ENCODE results near the gene KATNA1.

KATNA1 gene

DNA sequence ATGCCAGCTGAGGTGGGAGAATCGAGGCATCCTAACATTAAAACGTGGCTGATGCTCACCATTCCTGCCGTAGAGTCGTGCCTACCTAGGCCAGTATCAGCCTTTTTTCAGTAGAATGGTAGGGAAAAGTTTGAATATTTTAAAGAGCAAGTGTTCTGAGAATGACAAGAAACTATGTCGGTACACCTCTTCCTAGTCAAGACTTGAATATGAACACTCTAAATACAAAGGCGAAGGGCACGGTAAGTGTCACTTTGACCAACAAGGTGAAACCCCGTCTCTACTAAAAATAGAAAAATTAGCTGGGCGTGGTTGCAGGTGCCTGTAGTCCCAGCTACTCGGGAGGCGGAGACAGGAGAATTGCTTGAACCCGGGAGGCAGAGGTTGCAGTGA is 81.3 kb downstream of the KATNA1 start:
- H3K27ac ChIP-seq (ENCODE audit: low read depth, low read length) = no peak overlapping the region

GRCh38 chr6:149566410-149567193 is 81.9 kb downstream of the KATNA1 start:
- Histone ChIP-seq H3K27me3 (ENCODE audit: control insufficient read depth in 1 of 2, insufficient read depth in 2 of 2, low read length in 2 of 2) (peaks cover 0 to 4% of the 10 kb centered on the region in 2 donors), H3K4me1 (ENCODE audit: control insufficient read depth in 1 of 2, insufficient read depth in 2 of 2, low read length in 2 of 2) (peaks cover 5 to 11% of the 10 kb centered on the region in 2 donors), H3K9me3 (ENCODE audit: control insufficient read depth in 1 of 2, low read length in 2 of 2) (no peaks in the 10 kb centered on the region), H3K36me3 (ENCODE audit: control insufficient read depth in 1 of 2, insufficient read depth in 2 of 2, low read length in 2 of 2) (no peaks in the 10 kb centered on the region), H3K4me3 (ENCODE audit: low read depth in 1 of 2, low read length in 2 of 2) (peak overlapping the region; percentile 89 to 90), H3K9ac (ENCODE audit: low read depth in 1 of 2, low read length in 2 of 2) (peak overlapping the region; percentile 86), H3K27ac (ENCODE audit: low read depth, low read length) (peak overlapping the region; percentile 90)

More for the DNA sequence above, 81.3 kb downstream of the KATNA1 start:
- peaks cover 0 to 4% of the 10 kb centered on the region in 2 donors for H3K27me3 ChIP-seq (ENCODE audit: control insufficient read depth in 1 of 2, insufficient read depth in 2 of 2, low read length in 2 of 2)
- peaks cover 5 to 11% of the 10 kb centered on the region in 2 donors for H3K4me1 ChIP-seq (ENCODE audit: control insufficient read depth in 1 of 2, insufficient read depth in 2 of 2, low read length in 2 of 2)
- no peaks in the 10 kb centered on the region for H3K9me3 ChIP-seq (ENCODE audit: control insufficient read depth in 1 of 2, low read length in 2 of 2)
- peak overlapping the region; percentile 86 for H3K9ac ChIP-seq (ENCODE audit: low read depth in 1 of 2, low read length in 2 of 2)
- peak overlapping the region; percentile 89 to 90 for H3K4me3 ChIP-seq (ENCODE audit: low read depth in 1 of 2, low read length in 2 of 2)
- H3K36me3 ChIP-seq (ENCODE audit: control insufficient read depth in 1 of 2, insufficient read depth in 2 of 2, low read length in 2 of 2) = no peaks in the 10 kb centered on the region

DNA sequence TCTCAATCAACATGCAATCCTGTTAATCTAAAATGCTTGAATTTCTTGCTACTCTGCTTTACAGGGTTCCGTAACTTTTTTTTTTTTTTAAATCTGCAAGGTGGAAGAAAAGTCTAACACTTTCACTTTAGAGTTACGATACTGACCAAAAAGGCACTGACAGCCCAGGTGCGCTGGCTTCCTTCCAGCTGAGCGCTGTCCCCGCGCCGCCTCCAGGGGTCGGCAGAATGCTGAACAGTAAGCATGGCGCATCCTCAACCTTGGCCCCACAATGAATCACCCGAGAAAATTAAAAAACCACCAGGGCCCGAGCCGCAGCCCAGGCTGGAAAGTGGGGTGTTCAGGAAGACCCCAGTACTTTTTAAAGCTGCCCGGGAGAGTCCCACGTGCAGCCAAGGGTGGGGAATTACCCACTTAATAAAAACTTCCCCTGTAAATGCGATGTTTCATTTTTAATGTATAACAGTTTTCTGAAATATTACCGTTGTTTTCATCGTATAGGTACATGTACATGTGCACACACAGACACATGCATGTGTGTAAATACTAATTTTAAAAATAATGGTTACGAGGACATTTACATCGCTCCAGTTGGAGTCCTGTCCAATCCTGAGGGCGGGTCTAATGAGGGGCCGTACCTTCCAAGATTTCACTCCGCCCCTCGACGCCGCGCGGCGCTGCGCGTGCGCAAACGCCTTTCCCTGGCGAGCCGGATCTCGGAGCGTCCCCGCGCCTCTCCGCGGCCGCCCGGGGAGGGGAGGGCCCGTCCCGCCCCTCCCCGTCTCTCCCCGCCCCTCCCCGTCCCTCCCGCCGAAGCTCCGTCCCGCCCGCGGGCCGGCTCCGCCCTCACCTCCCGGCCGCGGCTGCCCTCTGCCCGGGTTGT is 82.7 kb downstream of the KATNA1 start, which contains the start of gene GINM1:
TSS of gene GINM1 (plus strand) at position 849 of the 883 bp plus-strand sequence. CDS start 40 bp downstream, outside the sequence.
- H3K9me3 ChIP-seq (ENCODE audit: control insufficient read depth in 1 of 2, low read length in 2 of 2) = no peaks in the 10 kb centered on the region
- peak within 1 kb of the TSS; percentile 86 for H3K9ac ChIP-seq (ENCODE audit: low read depth in 1 of 2, low read length in 2 of 2)
- H3K4me3 ChIP-seq (ENCODE audit: low read depth in 1 of 2, low read length in 2 of 2) = peak within 1 kb of the TSS; percentile 90 to 93
- H3K27me3 ChIP-seq (ENCODE audit: control insufficient read depth in 1 of 2, insufficient read depth in 2 of 2, low read length in 2 of 2) = peaks cover 0 to 4% of the 10 kb centered on the region in 2 donors
- peak within 1 kb of the TSS; percentile 90 for H3K27ac ChIP-seq (ENCODE audit: low read depth, low read length)
- no peaks in the 10 kb centered on the region for H3K36me3 ChIP-seq (ENCODE audit: control insufficient read depth in 1 of 2, insufficient read depth in 2 of 2, low read length in 2 of 2)
- H3K4me1 ChIP-seq (ENCODE audit: control insufficient read depth in 1 of 2, insufficient read depth in 2 of 2, low read length in 2 of 2) = peaks cover 5 to 11% of the 10 kb centered on the region in 2 donors

- no peaks in the 10 kb centered on the region for H3K36me3 ChIP-seq (ENCODE audit: control insufficient read depth in 1 of 2, insufficient read depth in 2 of 2, low read length in 2 of 2)
- peaks cover 5 to 11% of the 10 kb centered on the region in 2 donors for H3K4me1 ChIP-seq (ENCODE audit: control insufficient read depth in 1 of 2, insufficient read depth in 2 of 2, low read length in 2 of 2)
These were observed 84.6 kb downstream of the KATNA1 start for GRCh38 chr6:149563928-149564325.

DNA sequence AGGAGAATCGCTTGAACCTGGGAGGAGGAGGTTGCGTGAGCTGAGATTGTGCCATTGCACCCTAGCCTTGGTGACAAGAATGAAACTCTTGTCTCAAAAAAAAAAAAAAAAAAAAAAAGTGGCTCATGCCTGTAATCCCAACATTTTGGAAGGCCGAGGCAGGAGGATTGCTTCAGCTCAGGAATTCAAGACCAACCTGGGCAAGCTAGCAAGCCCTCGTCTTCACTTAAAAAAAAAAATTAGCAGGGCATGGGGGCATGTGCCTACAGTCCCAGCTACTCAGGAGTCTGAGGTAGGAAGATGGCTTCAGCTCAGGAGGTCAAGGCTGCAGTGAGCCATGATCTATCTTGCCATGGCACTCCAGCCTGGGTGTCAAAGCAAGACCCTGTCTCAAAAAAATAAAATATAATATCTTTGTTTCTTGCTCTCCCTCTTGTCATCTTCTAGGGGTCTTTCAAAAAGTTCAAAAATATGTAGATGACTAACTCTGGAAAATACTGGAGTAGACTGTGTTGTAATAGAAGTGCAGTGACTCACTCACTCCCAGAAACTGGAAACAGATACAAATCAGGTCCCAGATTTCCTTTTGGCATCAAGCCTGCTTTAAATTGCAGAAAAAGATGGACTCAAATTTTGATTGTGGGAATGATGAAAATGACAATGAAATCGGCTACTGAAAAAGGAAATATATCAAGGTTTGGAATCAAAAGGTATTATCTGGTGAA is 85.1 kb downstream of the KATNA1 start:
- Histone ChIP-seq H3K4me3 (ENCODE audit: low read depth in 1 of 2, low read length in 2 of 2) (no peak overlapping the region), H3K9me3 (ENCODE audit: control insufficient read depth in 1 of 2, low read length in 2 of 2) (no peaks in the 10 kb centered on the region), H3K9ac (ENCODE audit: low read depth in 1 of 2, low read length in 2 of 2) (no peak overlapping the region), H3K36me3 (ENCODE audit: control insufficient read depth in 1 of 2, insufficient read depth in 2 of 2, low read length in 2 of 2) (no peaks in the 10 kb centered on the region), H3K27ac (ENCODE audit: low read depth, low read length) (no peak overlapping the region), H3K27me3 (ENCODE audit: control insufficient read depth in 1 of 2, insufficient read depth in 2 of 2, low read length in 2 of 2) (peaks cover 0 to 4% of the 10 kb centered on the region in 2 donors), H3K4me1 (ENCODE audit: control insufficient read depth in 1 of 2, insufficient read depth in 2 of 2, low read length in 2 of 2) (peaks cover 5 to 11% of the 10 kb centered on the region in 2 donors)

More at GRCh38 chr6:149563928-149564325, 84.6 kb downstream of the KATNA1 start:
- no peaks in the 10 kb centered on the region for H3K9me3 ChIP-seq (ENCODE audit: control insufficient read depth in 1 of 2, low read length in 2 of 2)
- no peak overlapping the region for H3K9ac ChIP-seq (ENCODE audit: low read depth in 1 of 2, low read length in 2 of 2)
- peaks cover 0 to 4% of the 10 kb centered on the region in 2 donors for H3K27me3 ChIP-seq (ENCODE audit: control insufficient read depth in 1 of 2, insufficient read depth in 2 of 2, low read length in 2 of 2)
- H3K4me3 ChIP-seq (ENCODE audit: low read depth in 1 of 2, low read length in 2 of 2) = no peak overlapping the region
- no peak overlapping the region for H3K27ac ChIP-seq (ENCODE audit: low read depth, low read length)

GRCh38 chr6:149560736-149561135 is 87.8 kb downstream of the KATNA1 start:
- H3K36me3 ChIP-seq (ENCODE audit: control insufficient read depth in 1 of 2, insufficient read depth in 2 of 2, low read length in 2 of 2) = no peaks in the 10 kb centered on the region
- no peak overlapping the region for H3K27ac ChIP-seq (ENCODE audit: low read depth, low read length)
- H3K4me1 ChIP-seq (ENCODE audit: control insufficient read depth in 1 of 2, insufficient read depth in 2 of 2, low read length in 2 of 2) = no peaks in the 10 kb centered on the region
- H3K9me3 ChIP-seq (ENCODE audit: control insufficient read depth in 1 of 2, low read length in 2 of 2) = no peaks in the 10 kb centered on the region
- no peak overlapping the region for H3K9ac ChIP-seq (ENCODE audit: low read depth in 1 of 2, low read length in 2 of 2)
- peaks cover 0 to 4% of the 10 kb centered on the region in 2 donors for H3K27me3 ChIP-seq (ENCODE audit: control insufficient read depth in 1 of 2, insufficient read depth in 2 of 2, low read length in 2 of 2)
- H3K4me3 ChIP-seq (ENCODE audit: low read depth in 1 of 2, low read length in 2 of 2) = no peak overlapping the region

- Histone ChIP-seq H3K27me3 (ENCODE audit: control insufficient read depth in 1 of 2, insufficient read depth in 2 of 2, low read length in 2 of 2) (peaks cover 0 to 4% of the 10 kb centered on the region in 2 donors), H3K9me3 (ENCODE audit: control insufficient read depth in 1 of 2, low read length in 2 of 2) (no peaks in the 10 kb centered on the region), H3K4me3 (ENCODE audit: low read depth in 1 of 2, low read length in 2 of 2) (no peak overlapping the region), H3K27ac (ENCODE audit: low read depth, low read length) (no peak overlapping the region), H3K4me1 (ENCODE audit: control insufficient read depth in 1 of 2, insufficient read depth in 2 of 2, low read length in 2 of 2) (no peaks in the 10 kb centered on the region), H3K36me3 (ENCODE audit: control insufficient read depth in 1 of 2, insufficient read depth in 2 of 2, low read length in 2 of 2) (no peaks in the 10 kb centered on the region), H3K9ac (ENCODE audit: low read depth in 1 of 2, low read length in 2 of 2) (no peak overlapping the region)
These were observed 89.1 kb downstream of the KATNA1 start for GRCh38 chr6:149559389-149559788.

GRCh38 chr6:149558029-149558428 is 90.5 kb downstream of the KATNA1 start:
- Histone ChIP-seq H3K4me1 (ENCODE audit: control insufficient read depth in 1 of 2, insufficient read depth in 2 of 2, low read length in 2 of 2) (no peaks in the 10 kb centered on the region), H3K4me3 (ENCODE audit: low read depth in 1 of 2, low read length in 2 of 2) (no peak overlapping the region), H3K9ac (ENCODE audit: low read depth in 1 of 2, low read length in 2 of 2) (no peak overlapping the region), H3K36me3 (ENCODE audit: control insufficient read depth in 1 of 2, insufficient read depth in 2 of 2, low read length in 2 of 2) (no peaks in the 10 kb centered on the region), H3K9me3 (ENCODE audit: control insufficient read depth in 1 of 2, low read length in 2 of 2) (no peaks in the 10 kb centered on the region), H3K27me3 (ENCODE audit: control insufficient read depth in 1 of 2, insufficient read depth in 2 of 2, low read length in 2 of 2) (no peaks in the 10 kb centered on the region), H3K27ac (ENCODE audit: low read depth, low read length) (no peak overlapping the region)

- no peak overlapping the region for H3K9ac ChIP-seq (ENCODE audit: low read depth in 1 of 2, low read length in 2 of 2)
- H3K4me1 ChIP-seq (ENCODE audit: control insufficient read depth in 1 of 2, insufficient read depth in 2 of 2, low read length in 2 of 2) = no peaks in the 10 kb centered on the region
- no peaks in the 10 kb centered on the region for H3K36me3 ChIP-seq (ENCODE audit: control insufficient read depth in 1 of 2, insufficient read depth in 2 of 2, low read length in 2 of 2)
- H3K27ac ChIP-seq (ENCODE audit: low read depth, low read length) = no peak overlapping the region
- H3K9me3 ChIP-seq (ENCODE audit: control insufficient read depth in 1 of 2, low read length in 2 of 2) = no peaks in the 10 kb centered on the region
- peaks cover 0 to 4% of the 10 kb centered on the region in 2 donors for H3K27me3 ChIP-seq (ENCODE audit: control insufficient read depth in 1 of 2, insufficient read depth in 2 of 2, low read length in 2 of 2)
- no peak overlapping the region for H3K4me3 ChIP-seq (ENCODE audit: low read depth in 1 of 2, low read length in 2 of 2)
These were observed 96.6 kb downstream of the KATNA1 start for GRCh38 chr6:149551920-149552319.
